A673 (cell line): ENCODE results near the gene TPST1. TPM values are rescaled to one million over a fixed set of nuclear protein-coding genes. Genes with fewer than 3 reads are reported as not detected.

Experiments
- BruUV-seq: library from RNA; stranded (reverse); fragments of 400-500 nt; replicated peaks from 2 replicates; lab custom pipeline; 2021; lab: Mats Ljungman, UMichigan
- CTCF ChIA-PET: fragments of 300-600 bp; sonication (Branson Sonifier 250); formaldehyde crosslinking; loops from one replicate; lab custom pipeline; 2022; ENCODE audit warnings: antibody characterized with exemption; lab: Charles Lee
- POLR2A ChIA-PET: fragments of 300-600 bp; sonication (Branson Sonifier 250); formaldehyde crosslinking; loops from one replicate; lab custom pipeline; 2022; ENCODE audit warnings: antibody characterized with exemption; ENCODE audit not compliant: low non-redundant PET; lab: Charles Lee
- DNase-seq: peaks from one replicate; pipeline ENCODE4 v3.0.0-alpha.2; 2015; ENCODE audit warnings: low spot score
- H3K27ac ChIP-seq: fragments of 200-600 bp; sonication (generic); 2 replicates; pipeline ENCODE4 v1.5.1; 2016; ENCODE audit warnings: mixed run types, low read depth, mild to moderate bottlenecking, mixed read lengths, antibody characterized with exemption, low read length; ENCODE audit not compliant: poor library complexity, severe bottlenecking
- H3K27me3 ChIP-seq: fragments of 200-600 bp; sonication (generic); replicated peaks from 2 replicates; pipeline ENCODE4 v1.6.1; 2017; ENCODE audit warnings: mixed run types, low read depth, mild to moderate bottlenecking, mixed read lengths, antibody characterized with exemption, low read length; ENCODE audit not compliant: insufficient read depth, poor library complexity
- H3K36me3 ChIP-seq: fragments of 200-600 bp; sonication (generic); 2 replicates; pipeline ENCODE4 v1.6.1; 2016; ENCODE audit warnings: mixed run types, mild to moderate bottlenecking, mixed read lengths, antibody characterized with exemption, low read length; ENCODE audit not compliant: insufficient read depth, poor library complexity, severe bottlenecking
- H3K4me1 ChIP-seq: fragments of 200-600 bp; sonication (generic); 2 replicates; pipeline ENCODE4 v1.6.1; 2017; ENCODE audit warnings: mixed run types, mild to moderate bottlenecking, mixed read lengths, antibody characterized with exemption, low read length; ENCODE audit not compliant: insufficient read depth, poor library complexity, severe bottlenecking
- H3K4me3 ChIP-seq: fragments of 200-600 bp; sonication (generic); 2 replicates; pipeline ENCODE4 v1.5.1; 2016; ENCODE audit warnings: low read depth, mixed run types, mild to moderate bottlenecking, mixed read lengths, low read length; ENCODE audit not compliant: poor library complexity, severe bottlenecking
- H3K9me3 ChIP-seq: fragments of 200-600 bp; sonication (generic); 2 replicates; pipeline ENCODE4 v1.6.1; 2016; ENCODE audit warnings: mixed run types, low read depth, mild to moderate bottlenecking, mixed read lengths, antibody characterized with exemption, low read length; ENCODE audit not compliant: poor library complexity, severe bottlenecking
- EZH2 ChIP-seq: fragments of 200-600 bp; sonication (generic); IDR thresholded peaks from 2 replicates; pipeline ENCODE4 v1.6.1; 2017; ENCODE audit warnings: borderline replicate concordance, low read depth, mild to moderate bottlenecking, mixed read lengths, antibody characterized with exemption, low read length; ENCODE audit not compliant: poor library complexity, severe bottlenecking
- intact Hi-C: fragments of 100-400 bp; cut with micrococcal nuclease; formaldehyde crosslinking; loops from one replicate; pipeline ENCODE4 v1.10.0; 2022; ENCODE audit not compliant: unreplicated experiment
- total RNA-seq: library from RNA; stranded (reverse); gene quantifications from 2 replicates; pipeline ENCODE4 v1.2.3, GENCODE V29; 2021
- TF ChIP-seq, protein P1 (sequence below): fragments of 300-800, 200-600 bp; sonication (generic); conservative IDR thresholded peaks from 2 replicates; pipeline ENCODE4 v1.5.1; 2017; ENCODE audit warnings: low read depth, mild to moderate bottlenecking, antibody characterized with exemption, low read length, moderate library complexity, mixed read lengths

The TPST1 gene
- total RNA-seq, 1 experiment from 2014 or later, result 8.0 TPM

- H3K36me3 ChIP-seq, result no peaks in the 10 kb centered on the region
- H3K27ac ChIP-seq, result no peak overlapping the region
- no peaks in the 10 kb centered on the region for H3K27me3 ChIP-seq
- ChIA-PET POLR2A (no interaction called here), CTCF (no interaction called here)
- intact Hi-C loops, result no loop called here
- no peak overlapping the region for H3K4me3 ChIP-seq
- no peaks in the 10 kb centered on the region for H3K4me1 ChIP-seq
- no peaks in the 10 kb centered on the region for H3K9me3 ChIP-seq
- TF ChIP-seq, protein P1, sequence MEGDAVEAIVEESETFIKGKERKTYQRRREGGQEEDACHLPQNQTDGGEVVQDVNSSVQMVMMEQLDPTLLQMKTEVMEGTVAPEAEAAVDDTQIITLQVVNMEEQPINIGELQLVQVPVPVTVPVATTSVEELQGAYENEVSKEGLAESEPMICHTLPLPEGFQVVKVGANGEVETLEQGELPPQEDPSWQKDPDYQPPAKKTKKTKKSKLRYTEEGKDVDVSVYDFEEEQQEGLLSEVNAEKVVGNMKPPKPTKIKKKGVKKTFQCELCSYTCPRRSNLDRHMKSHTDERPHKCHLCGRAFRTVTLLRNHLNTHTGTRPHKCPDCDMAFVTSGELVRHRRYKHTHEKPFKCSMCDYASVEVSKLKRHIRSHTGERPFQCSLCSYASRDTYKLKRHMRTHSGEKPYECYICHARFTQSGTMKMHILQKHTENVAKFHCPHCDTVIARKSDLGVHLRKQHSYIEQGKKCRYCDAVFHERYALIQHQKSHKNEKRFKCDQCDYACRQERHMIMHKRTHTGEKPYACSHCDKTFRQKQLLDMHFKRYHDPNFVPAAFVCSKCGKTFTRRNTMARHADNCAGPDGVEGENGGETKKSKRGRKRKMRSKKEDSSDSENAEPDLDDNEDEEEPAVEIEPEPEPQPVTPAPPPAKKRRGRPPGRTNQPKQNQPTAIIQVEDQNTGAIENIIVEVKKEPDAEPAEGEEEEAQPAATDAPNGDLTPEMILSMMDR, result no peak
- TF ChIP-seq EZH2, result no peak
- BruUV-seq, result no TSS peak
- no peak for DNase-seq
These were observed 110.1 kb downstream of the TPST1 start for GRCh38 chr7:66315192-66315591.

GRCh38 chr7:66319407-66319979, 114.4 kb downstream of the TPST1 start:
- Histone ChIP-seq H3K9me3 (no peaks in the 10 kb centered on the region), H3K27ac (no peak overlapping the region), H3K4me3 (no peak overlapping the region), H3K36me3 (no peaks in the 10 kb centered on the region), H3K27me3 (no peaks in the 10 kb centered on the region), H3K4me1 (no peaks in the 10 kb centered on the region)
- no TSS peak for BruUV-seq
- TF ChIP-seq, protein P1, result no peak
- no peak for TF ChIP-seq EZH2
- DNase-seq, result no peak
- ChIA-PET POLR2A (no interaction called here), CTCF (no interaction called here)
- intact Hi-C loops, result no loop called here

DNA sequence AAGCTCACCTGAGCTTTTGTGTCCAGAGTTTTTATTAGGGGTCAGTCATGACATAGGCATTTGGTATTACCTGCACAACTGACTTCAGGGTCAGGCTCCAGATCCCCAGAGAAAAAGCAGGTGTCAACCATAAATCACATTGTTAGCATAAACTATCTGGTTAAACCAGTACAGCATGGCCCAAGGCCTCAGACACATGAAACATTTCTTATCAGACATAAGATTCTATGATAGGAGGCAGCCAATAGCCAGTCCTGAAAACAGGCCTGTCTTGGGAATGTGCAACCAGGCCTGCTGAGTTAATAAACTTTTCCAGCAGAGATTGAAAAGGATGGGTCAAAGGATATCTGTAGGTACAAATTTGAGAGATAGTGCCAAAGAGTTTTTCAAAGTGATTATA, 116.1 kb downstream of the TPST1 start:
- Histone ChIP-seq H3K9me3 (no peaks in the 10 kb centered on the region), H3K27me3 (no peaks in the 10 kb centered on the region), H3K36me3 (no peaks in the 10 kb centered on the region), H3K4me3 (no peak overlapping the region), H3K4me1 (no peaks in the 10 kb centered on the region), H3K27ac (no peak overlapping the region)
- ChIA-PET POLR2A (no interaction called here), CTCF (no interaction called here)
- intact Hi-C loops, result no loop called here
- TF ChIP-seq, protein P1, result no peak
- TF ChIP-seq EZH2, result no peak
- DNase-seq, result no peak
- no TSS peak for BruUV-seq
